PFSK-1 (cell line): ENCODE results near the gene CHRNA10.

Source experiments
- FOXP2 ChIP-seq: optimal IDR thresholded peaks from 2 replicates; pipeline ENCODE3; 2011; ENCODE audit warnings: borderline replicate concordance, control low read depth, inconsistent platforms; ENCODE audit not compliant: insufficient read depth; ENCODE audit errors: extremely low read length, extremely low read depth
- POLR2AphosphoS5 ChIP-seq: IDR thresholded peaks from 2 replicates; pipeline ENCODE4 v1.6.1; 2012; ENCODE audit warnings: low read depth, mild to moderate bottlenecking, control low read depth, low read length, moderate library complexity
- SIN3A ChIP-seq: IDR thresholded peaks from 2 replicates; pipeline ENCODE4 v1.6.1; 2012; ENCODE audit warnings: mild to moderate bottlenecking, low read length, moderate library complexity, borderline replicate concordance; ENCODE audit not compliant: insufficient read depth
- TF ChIP-seq, protein P1 (sequence below), 2 experiments: IDR thresholded peaks; 2 replicates each; pipeline versions ENCODE4 v1.6.1 to v1.8.0; 2011 to 2012; ENCODE audit warnings: low read depth in 2 of 2, low read length in 2 of 2, control low read depth in 1 of 2, inconsistent platforms in 1 of 2, mild to moderate bottlenecking in 1 of 2, moderate library complexity in 1 of 2; ENCODE audit not compliant: insufficient read depth in 1 of 2

DNA sequence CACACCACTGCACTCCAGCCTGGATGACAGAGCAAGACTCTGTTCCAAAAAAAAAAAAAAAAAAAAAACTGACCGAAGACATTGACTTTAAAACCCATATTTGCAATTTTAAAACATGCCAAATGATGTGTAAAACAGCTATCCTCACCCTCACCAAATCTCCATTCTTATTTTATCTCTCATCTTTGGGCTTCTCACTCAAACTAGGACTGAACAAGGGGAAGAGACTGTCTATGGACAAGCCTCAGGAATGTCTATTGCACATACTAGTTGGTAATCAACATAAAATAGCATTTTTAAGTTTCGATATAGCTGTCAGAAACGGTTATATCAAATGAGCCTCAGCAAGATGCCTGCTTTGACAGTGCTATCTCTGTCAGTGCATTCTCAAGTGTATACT lies 7.9 kb upstream of the CHRNA10 start:
- no peak for TF ChIP-seq FOXP2
- TF ChIP-seq, protein P1, sequence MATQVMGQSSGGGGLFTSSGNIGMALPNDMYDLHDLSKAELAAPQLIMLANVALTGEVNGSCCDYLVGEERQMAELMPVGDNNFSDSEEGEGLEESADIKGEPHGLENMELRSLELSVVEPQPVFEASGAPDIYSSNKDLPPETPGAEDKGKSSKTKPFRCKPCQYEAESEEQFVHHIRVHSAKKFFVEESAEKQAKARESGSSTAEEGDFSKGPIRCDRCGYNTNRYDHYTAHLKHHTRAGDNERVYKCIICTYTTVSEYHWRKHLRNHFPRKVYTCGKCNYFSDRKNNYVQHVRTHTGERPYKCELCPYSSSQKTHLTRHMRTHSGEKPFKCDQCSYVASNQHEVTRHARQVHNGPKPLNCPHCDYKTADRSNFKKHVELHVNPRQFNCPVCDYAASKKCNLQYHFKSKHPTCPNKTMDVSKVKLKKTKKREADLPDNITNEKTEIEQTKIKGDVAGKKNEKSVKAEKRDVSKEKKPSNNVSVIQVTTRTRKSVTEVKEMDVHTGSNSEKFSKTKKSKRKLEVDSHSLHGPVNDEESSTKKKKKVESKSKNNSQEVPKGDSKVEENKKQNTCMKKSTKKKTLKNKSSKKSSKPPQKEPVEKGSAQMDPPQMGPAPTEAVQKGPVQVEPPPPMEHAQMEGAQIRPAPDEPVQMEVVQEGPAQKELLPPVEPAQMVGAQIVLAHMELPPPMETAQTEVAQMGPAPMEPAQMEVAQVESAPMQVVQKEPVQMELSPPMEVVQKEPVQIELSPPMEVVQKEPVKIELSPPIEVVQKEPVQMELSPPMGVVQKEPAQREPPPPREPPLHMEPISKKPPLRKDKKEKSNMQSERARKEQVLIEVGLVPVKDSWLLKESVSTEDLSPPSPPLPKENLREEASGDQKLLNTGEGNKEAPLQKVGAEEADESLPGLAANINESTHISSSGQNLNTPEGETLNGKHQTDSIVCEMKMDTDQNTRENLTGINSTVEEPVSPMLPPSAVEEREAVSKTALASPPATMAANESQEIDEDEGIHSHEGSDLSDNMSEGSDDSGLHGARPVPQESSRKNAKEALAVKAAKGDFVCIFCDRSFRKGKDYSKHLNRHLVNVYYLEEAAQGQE (IDR thresholded peaks at IDR 0.05; ENCODE audit: insufficient read depth in 1 of 2, low read depth in 2 of 2, low read length in 2 of 2), result no peak
- no peak for TF ChIP-seq POLR2AphosphoS5
- no peak for TF ChIP-seq SIN3A
